Activated T-helper 9 cell treated with anti-CD3 and anti-CD28 coated beads, Interleukin-2, amount 50 U/mL, for 16 hours (primary cell): ENCODE measurements around the gene BPIFA3.

Experiments
- DNase-seq: peaks from one replicate; pipeline ENCODE4 v3.0.0-alpha.2; 2020; ENCODE audit warnings: low read depth

Gene BPIFA3

DNA sequence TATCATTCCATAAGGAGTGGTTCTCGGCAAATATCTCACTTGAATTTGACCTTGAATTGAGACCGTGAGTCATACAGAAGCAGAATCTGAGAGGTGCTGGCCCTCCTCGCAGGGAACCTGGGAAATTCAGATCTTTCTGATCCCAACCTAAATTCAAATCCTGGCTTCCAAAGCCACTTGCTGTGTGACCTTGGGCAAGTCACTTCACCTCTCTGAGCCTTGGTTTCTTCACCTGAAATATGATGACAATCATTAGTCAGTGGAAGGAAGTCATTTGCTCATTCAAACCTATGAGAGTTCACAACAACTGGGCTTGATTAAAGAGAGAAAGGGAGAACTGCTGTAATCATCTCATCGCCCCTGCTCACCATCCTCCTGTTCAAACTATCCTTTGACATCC is 7.2 kb downstream of the BPIFA3 start:
- DNase-seq = no peak

DNA sequence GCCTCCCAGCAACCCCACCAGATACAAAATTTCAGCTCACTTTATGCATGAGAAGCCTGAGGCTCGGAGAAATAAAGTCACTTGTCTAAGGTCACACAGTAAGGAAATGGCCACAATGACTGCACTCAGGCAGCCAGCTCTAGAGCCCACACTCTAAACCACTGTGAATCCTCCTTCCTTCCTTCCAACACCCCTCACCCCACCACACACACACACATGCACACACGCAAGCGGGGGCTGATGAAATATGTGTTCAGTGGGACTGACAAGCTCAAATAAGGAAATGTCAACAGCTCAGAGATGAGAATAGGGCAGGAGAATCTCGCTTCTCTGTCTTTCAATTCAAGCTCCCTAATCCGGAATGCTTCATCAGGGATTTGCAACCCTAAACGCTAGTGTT is 12.7 kb downstream of the BPIFA3 start:
- no peak for DNase-seq

DNA sequence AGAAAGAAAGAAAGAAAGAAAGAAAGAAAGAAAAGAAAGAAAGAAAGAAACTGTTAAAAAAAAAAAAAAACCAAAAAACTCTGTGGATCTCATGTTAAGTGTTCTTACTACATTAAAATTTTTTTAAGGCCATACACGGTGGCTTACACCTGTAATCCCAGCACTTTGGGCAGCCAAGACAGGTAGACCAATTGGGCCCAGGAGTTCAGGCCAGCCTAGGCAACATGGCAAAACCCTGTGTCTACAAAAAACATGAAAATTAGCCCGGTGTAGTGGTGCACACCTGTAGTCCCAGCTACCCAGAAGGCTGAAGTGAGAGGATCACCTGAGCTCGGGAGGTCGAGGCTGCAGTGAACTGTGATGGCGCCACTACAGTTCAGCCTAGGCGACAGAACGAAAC is 14.1 kb downstream of the BPIFA3 start:
- no peak for DNase-seq

DNA sequence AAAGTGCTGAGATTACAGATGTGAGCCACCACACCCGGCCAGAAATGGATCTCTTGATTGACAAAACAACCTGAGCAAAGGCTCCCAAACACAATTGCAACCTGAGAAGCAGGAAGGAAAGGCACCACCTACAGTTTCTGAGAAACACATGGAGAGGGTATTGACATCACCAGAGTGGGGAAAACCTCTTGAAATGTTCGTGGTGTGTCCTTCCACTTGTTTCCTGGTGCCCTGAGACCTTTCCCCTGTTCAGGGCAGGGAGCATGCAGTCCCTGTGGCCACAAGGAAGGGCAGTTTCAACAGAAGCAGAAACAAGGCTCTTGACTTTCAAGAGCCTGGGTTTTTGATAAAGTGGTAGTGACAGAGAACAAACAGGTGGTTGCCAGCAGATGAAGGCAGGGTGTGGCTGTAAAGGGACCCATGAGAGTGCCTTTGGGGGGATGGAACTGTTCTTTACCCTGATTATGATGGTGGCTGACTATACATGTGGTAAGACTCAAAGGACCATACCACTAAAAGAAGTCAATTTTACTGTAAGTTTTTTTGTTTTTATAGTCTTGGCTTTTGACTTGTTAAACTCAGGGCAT is 15.4 kb downstream of the BPIFA3 start:
- no peak for DNase-seq

DNA sequence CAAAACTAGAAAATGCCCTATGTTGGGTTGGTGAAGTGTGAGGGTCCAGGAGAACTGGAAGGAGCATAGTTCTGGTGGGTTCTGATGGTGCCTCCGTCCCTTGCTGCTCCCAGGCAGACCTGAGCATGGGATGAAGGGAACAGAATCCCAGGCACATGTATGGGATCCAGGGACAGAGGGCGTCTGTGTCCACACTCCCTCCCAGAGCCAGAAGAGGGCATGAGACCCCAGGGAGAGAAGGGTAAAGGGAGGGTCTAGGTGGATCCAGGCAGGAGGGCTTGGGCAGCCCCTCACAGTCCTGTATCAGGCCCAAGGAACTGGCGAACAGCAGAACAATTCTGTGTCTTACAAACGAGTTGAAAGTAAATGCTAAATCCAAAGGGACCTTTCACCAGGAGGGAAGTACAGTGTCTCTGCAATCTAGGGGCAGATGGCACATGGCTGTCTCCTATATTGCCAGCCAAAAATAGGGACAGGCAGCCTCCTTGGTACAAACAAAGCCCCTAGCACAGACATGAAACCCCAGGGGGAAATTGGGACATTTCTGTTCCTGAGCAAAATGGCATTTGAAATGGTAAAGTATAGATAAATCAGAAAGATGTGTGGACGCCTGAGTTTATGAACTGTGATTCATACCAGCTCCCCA is 16.1 kb downstream of the BPIFA3 start:
- DNase-seq = no peak

DNA sequence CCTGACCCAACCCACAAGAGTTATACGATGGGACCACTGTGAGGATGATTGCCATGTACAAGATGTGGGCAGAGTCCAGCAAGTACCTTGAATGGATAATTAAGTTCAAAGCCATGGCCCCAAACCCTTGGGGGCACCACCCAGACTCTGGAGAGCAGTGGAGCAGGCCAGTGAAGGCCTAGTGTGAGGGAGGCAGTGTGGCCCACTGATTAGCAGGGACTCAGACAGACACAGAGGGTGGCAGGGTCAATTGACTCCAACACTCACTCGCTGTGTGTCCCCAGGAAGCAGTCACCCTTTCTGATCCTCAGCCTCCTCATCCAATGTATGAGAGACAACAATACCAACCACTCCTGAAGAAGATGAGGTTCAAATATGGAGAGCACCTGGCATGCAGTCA is 16.9 kb downstream of the BPIFA3 start:
- DNase-seq = no peak

DNA sequence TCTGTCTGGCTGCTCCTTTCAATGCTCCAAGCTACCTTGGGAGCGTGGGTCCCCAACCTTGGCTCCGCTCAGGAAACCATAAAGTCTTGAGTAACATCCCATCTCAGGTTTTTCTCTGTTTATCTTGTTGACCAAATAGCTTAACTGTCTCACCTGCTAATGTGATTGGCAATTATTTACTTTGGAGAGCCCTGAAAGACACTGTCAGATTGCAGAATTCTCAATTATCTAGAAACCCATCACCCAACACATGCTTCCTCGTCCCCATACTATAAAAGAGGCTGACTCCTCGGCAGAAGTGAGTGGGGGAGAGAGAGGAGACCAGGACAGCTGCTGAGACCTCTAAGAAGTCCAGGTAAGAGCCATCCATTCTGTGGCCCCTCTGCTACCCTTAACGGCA is 18.5 kb downstream of the BPIFA3 start, which contains the start of gene BPIFA1:
BPIFA1 (plus strand) TSS at position 301 of the 400 bp plus-strand sequence. CDS start 1,716 bp downstream, outside the sequence.
- no peak for DNase-seq

DNA sequence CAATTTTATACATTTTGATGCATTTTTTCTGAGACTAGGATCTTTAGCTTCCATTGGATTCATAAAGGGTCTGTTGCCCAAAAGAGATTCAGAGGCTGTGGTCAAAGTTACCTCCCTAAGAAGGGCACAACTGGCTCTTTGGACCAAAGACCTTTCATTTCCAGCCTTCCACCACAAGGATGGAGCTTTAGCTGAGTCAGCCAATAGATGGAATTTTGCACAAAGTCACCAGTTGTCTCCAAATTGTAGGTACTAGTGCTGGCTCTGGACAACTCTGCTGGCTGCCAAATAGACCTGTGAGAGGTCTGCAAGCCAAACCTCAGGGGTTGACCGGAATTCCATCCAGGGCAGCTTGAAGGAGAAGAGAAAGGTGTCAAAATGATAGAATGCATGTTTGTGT is 19.2 kb downstream of the BPIFA3 start:
- no peak for DNase-seq

DNA sequence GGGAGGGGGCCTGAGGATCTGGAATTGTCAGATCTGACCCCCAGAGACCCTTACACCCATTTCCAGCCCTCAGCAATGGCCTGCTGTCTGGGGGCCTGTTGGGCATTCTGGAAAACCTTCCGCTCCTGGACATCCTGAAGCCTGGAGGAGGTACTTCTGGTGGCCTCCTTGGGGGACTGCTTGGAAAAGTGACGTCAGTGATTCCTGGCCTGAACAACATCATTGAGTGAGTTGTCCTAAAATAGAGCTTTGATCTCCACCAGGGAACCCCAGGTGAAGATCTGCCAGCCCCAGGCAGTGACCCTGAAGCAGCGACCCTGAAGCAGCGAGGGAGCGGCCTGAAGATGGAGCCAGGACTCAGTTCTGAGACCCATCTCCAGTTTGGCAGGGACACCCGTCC is 20.8 kb downstream of the BPIFA3 start:
- no peak for DNase-seq

DNA sequence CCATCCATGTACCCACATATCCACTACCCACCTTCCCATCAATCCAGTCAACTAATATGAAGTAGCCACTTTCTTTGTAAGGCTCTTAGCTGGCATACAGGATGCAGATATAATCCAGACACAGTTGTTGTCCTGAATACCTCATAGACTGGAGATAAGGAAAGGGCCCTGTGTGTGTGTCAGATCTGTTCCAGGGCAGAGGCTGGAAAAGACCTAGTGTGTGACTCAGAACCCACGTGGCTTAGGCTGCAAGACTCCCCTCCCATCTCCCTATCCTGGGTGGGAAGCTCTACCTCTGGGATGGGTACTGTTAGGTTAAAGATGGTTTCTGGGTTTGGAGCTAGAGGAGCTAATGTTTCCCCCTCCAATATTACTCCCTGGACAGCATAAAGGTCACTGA is 22.3 kb downstream of the BPIFA3 start:
- no peak for DNase-seq

DNA sequence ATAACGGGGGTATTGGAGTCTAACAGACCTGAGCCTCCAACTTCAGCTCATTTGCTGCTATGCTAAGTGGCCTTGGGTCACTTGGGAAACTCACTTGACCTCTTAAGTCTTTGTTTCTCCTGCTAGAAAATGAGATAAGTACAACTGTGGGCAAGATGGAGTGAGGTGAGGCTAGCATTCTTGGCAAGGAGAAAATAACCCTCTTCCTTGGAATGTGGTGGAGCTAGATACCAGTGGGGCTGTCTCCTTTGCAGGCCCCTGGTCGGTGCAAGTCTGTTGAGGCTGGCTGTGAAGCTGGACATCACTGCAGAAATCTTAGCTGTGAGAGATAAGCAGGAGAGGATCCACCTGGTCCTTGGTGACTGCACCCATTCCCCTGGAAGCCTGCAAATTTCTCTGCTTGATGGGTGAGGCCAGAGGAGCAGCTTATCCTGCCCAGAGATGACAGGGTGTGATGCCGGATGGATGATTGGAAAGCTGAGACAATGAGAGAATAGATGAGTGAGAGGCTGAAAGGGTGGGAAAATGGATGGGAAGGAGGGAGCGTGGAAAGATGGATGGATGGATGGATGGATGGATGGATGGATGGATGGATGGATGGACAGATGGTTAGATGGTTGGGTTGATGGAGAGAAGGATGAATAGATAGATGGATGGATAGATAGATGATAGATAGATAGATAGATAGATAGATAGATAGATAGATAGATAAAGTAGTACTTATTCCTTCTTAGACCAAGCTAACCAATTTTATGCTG is 23.0 kb downstream of the BPIFA3 start:
- DNase-seq = no peak

DNA sequence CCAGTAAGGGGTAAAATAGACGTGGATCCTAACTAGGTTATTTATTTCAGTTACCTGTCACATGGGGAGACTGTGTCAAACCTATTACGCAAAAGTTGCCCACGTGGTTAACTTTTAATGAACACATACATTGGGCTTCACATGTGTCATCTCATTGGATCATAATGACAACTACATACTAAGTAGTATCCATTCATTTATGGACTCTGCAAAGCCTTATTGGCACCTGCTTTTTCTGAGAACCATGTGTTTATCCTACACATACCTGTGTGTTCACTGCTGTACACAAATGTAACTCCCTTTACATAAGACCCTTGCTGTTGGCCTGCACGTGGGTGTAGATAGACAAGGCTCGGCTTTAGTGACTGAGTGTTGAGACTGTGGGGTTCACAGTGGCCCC is 23.8 kb downstream of the BPIFA3 start:
- DNase-seq = no peak

DNA sequence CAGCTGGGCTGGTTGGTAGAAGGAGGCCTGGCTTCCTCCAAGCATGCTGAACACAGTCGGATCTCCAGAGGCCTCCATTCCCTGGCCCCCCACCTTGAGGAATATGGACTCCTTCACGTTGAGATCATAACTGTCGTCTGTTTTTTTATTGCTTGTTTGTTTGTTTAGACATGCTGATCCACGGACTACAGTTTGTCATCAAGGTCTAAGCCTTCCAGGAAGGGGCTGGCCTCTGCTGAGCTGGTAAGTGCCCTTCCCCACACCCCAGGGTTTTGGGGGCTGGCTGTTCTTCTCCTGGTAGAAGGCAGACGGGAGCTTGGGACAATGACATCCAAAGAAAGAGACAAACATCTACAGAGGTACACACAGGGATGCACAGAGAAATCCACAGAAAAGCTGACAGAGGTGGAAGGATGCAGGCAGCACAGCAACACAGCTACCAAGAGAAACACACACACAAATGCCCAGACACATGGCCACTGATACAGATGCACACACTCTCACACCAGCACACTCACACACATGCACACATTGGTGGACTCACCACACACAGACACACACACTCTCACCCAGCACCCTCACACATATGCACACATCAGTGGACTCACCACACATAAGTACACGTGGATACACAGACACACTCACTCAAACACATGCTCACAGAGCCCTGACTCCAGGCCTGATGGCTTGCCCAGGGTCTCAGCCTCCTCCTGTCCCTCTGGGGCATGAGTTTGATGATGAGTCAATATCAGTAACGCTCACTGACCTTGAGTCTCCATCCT is 25.4 kb downstream of the BPIFA3 start:
- DNase-seq = no peak

DNA sequence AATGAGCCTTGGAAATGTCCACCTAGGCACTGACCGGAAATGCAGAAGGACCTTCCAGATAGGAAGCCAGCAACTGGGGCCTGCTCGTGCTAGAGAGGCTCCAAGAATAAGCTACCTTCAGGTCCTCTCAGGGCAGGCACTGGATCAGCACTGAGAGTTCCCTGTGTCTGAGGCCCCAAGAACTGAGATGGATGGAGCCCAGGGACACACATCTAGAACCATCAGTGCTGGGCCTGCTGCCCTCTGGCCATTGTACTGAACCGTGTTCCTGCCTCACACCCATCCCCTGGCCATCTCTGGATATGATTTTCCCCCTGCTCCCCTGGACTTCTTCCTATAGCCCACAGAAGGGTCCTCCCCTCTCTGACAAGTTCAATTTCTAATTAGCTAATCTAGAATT is 28.9 kb downstream of the BPIFA3 start:
- DNase-seq = no peak

DNA sequence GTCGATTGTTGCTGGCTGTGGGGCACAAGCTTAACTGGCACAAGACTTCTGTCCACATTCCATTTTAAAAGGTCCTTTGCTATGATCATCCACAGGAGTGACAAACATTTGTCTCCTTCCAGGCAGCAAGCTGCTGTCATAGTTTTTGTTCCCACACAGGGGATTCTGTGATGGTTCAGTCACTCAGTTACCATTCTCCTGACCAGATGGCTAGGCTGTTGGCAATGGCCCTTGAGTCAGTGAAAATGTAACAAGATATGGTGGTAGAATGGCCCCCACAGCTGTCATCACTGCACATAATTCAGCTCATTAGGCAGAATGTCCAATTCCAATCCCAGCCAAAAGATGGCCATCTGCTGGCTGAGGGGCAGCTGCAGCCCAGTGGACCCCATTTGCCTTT is 32.3 kb downstream of the BPIFA3 start:
- DNase-seq = no peak

DNA sequence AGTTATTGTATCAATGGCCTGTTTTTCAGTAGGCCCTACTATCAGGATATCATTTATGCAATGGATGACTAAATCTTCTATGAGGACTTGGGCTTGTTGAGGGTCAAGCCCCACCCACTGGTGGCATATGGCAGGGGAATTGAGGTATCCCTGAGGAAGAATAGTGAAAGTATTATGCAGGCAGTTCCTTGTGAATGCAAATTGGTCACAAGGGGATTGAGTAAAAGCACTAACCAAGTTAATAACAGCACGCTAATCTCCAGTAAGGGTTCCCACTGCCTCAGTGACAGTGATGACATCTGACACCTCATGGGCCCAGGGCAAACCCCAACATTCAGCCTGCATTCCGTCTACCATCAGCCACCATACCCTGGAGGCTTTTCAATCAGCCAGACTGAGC is 33.5 kb downstream of the BPIFA3 start:
- DNase-seq = no peak

DNA sequence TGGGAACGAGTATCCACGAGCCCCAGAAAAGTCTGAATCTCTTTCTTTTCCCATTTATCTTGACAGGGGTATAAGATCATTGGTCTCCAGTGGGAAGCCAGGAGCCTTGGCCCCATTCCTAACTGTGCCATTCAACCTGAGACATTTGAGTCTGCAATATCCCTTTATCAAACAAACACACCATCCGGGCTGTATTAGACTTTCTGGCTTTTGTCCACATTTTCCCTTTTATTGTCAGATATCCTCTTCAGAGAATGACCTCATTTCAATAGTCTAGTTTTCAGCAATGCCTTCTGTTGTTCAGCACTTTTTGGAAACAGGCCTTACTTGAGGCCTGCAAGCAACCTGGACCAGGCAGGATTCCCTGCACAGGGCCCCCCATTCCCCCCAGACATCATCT is 34.3 kb downstream of the BPIFA3 start:
- DNase-seq = no peak

DNA sequence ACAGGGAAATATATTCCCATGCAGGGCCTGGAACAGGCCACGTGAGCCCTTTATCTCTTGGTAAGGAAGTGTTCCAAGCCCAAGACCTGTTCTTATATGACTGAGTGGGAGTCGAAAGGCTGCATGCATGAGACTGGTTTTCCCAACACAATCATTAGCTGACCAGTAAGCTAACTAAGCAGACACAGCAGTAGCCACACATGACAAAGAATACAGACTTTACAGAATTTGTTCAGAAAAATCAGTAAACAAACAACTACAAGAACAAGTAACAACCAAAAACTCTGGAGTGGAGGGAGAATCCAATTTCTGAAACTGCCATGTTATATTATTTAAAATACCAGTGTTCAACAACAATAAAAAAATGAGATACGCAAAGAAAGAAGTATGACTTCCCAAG is 35.3 kb downstream of the BPIFA3 start:
- DNase-seq = no peak

DNA sequence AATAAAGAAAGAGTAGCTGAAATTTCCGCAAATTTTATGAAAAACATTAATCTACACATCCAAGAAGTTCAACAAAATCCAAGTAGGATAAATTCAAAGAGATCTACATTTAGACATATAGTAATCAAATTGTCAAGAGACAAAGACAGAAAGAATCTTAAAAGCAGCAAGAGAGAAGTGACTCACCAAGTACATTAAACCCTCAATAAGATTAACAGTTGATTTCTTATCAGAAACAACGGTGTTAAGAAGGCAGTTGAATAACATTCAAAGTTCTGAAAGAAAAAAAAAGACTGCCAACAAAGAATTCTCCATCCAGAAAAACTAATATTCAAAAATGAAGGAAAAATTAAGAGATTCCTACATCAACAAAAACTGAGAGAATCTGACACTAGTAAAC is 37.9 kb downstream of the BPIFA3 start:
- no peak for DNase-seq

DNA sequence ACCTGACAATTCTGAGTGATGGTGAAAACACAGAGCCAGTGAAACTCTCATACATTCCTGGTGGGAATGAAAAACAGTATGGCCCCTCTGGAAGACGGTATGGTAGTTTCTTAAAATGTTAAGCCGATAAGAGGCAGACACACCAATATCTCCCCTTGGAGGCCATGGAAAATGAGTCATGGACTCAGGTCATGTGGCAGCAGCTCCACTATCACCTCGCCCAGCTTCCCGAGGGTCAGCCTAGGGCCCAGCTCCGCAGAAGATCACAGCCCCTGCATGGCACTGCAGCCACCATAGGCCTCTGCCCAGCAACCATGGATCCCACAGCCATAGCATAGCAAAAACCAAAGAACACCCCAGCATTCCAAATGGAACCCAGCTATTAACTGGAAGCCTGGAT is 40.1 kb downstream of the BPIFA3 start:
- no peak for DNase-seq

DNA sequence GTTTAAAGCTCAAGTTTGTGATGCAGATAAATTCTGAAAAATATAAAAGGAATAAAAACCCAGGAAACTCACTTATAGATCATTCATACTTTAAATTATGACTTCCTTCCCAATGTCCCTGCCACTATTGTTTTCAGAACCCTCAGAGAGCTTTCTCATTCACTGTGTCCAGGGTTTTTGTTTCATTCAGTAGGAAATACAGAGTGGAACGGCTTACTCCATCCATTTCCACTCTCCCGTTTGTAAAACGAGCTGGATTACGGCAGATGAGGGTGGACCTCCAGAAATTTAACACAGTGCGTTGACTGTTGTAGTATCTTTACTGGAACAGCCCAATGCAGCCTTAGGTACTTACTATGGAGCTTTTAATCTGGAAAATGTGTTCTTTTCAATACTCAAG is 42.2 kb downstream of the BPIFA3 start:
- no peak for DNase-seq

DNA sequence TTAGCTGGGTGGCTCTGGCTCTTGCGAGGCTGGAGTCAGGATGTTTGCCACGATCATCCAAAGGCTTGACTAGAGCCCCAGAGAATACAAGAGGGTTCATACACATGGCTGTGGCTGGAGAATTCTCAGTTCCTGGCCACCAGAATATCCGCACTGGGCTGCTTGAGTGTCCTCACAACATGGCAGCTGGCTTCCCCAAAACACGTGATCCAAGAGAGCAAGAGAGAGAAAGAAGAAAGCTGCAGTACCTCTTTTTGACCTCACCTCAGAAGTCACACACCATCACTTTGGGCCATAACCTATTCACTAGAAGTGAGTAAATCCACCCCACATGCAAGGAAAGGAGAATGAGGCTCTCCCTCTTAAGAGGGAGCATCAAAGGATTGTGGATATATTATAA is 44.3 kb downstream of the BPIFA3 start:
- DNase-seq = no peak

DNA sequence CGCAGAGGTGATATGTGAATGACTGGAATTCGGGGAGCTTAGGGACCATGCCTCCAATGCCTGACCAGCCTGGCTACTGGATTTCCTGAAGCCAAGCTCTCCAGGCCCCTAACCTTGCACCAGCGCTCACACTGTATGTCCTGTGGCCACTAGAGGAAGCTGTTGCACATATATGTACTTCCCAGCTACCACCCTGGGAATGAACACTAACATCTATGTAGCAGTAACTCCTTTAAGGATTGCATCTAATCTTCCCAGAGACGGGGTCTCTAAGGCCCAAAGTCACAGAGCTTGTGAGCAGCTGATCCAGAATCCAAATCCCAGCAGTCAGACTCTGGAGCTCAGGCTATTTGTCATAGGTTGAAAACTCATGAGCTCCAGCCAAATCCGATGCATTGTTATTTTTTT is 45.5 kb downstream of the BPIFA3 start:
- no peak for DNase-seq
